Tibial artery (tissue), 4 donors: Measurements from ENCODE around the gene PRKCD.

Experiments used
- DNase-seq, 2 donors: peaks; one replicate each; pipeline ENCODE4 v3.0.0-alpha.2; 2019
- H3K27ac ChIP-seq, 2 donors: fragments of 200-600 bp; sonication (generic) in 1 of 2; 1 replicate in 1 of 2; 2 replicates in 1 of 2; pipeline ENCODE4 v1.5.1; 2018 to 2019; ENCODE audit warnings: mild to moderate bottlenecking in 1 of 2
- H3K27me3 ChIP-seq, 2 donors: fragments of 200-600 bp; sonication (generic) in 1 of 2; one replicate each; pipeline versions ENCODE4 v1.5.1 to v1.6.0; 2016 to 2019
- H3K36me3 ChIP-seq, 3 donors: fragments of 200-600 bp; sonication (generic) in 2 of 3; one replicate each; pipeline ENCODE4 v1.5.1; 2016 to 2019; ENCODE audit warnings: mild to moderate bottlenecking in 2 of 3
- H3K4me1 ChIP-seq, 4 donors: fragments of 200-600 bp; sonication (generic) in 2 of 4; 1 replicate in 3 of 4; 2 replicates in 1 of 4; pipeline ENCODE4 v1.5.1; 2016 to 2019
- H3K4me3 ChIP-seq, 2 donors: fragments of 200-600 bp; sonication (generic) in 1 of 2; 1 replicate in 1 of 2; 2 replicates in 1 of 2; pipeline ENCODE4 v1.5.1; 2018 to 2019; ENCODE audit warnings: mild to moderate bottlenecking in 2 of 2
- H3K9me3 ChIP-seq, 3 donors: fragments of 200-600 bp; sonication (generic) in 1 of 3; one replicate each; pipeline ENCODE4 v1.5.1; 2016 to 2019
- intact Hi-C: fragments of 100-400 bp; cut with DNase I; formaldehyde crosslinking; loops from one replicate; pipeline ENCODE4 v1.15.0; 2023; ENCODE audit warnings: low total_unique reads
- TF ChIP-seq, protein P1 (sequence below), 2 experiments: fragments of 200-600 bp in 1 of 2; fragments of 450-650 bp in 1 of 2; IDR thresholded peaks; one replicate each; pipeline ENCODE4 v1.5.1; 2017 to 2019; ENCODE audit warnings: antibody characterized with exemption in 2 of 2, mild to moderate bottlenecking in 1 of 2, moderate library complexity in 1 of 2

The PRKCD gene

DNA sequence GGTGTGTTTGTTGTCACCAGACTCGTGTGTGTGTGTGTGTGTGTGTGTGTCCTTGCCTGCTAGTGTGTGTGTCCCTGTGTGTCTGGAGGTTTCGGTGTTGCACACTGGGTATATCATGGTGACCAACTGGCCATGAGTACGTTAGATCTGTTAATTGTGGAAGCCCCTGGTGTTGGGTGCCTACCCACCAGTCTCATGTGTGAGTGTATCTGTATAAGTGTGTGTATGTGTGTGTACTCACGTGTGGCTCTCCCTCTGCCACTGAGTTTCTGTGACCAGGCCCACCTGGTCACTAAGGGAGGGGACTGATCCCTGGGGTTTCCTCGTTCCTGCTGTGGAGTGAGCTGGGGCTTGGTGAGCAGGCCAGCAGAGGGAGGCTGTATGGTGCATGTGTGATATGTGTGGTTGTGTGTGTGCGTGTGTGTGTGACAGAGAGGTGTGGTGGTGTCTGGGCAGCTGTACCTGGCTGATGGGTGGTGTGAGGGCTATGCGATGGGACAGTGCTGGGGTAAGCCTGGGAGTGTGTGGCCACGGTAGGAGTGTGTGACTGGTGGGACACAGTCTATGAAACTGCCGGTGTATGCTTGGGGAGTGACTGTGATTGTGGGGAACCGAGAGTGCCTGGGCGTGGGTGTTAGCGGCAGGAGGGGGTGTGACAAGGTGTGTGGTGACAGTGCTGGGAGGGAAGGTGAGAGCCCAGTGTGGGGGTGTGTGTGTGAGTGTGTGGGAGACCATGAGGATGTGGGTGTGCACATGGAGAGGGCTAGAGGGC lies 1.8 kb downstream of the PRKCD start:
- Histone ChIP-seq H3K9me3 (no peaks in the 10 kb centered on the region), H3K4me1 (peaks cover 0 to 70% (median 39%) of the 10 kb centered on the region in 4 donors), H3K36me3 (peaks cover 0 to 4% (median 0%) of the 10 kb centered on the region in 3 donors), H3K4me3 (peak overlapping the region; percentile 68 to 96), H3K27ac (peak overlapping the region; percentile 86 to 93), H3K27me3 (no peaks in the 10 kb centered on the region)
- DNase-seq = no peak
- TF ChIP-seq, protein P1, sequence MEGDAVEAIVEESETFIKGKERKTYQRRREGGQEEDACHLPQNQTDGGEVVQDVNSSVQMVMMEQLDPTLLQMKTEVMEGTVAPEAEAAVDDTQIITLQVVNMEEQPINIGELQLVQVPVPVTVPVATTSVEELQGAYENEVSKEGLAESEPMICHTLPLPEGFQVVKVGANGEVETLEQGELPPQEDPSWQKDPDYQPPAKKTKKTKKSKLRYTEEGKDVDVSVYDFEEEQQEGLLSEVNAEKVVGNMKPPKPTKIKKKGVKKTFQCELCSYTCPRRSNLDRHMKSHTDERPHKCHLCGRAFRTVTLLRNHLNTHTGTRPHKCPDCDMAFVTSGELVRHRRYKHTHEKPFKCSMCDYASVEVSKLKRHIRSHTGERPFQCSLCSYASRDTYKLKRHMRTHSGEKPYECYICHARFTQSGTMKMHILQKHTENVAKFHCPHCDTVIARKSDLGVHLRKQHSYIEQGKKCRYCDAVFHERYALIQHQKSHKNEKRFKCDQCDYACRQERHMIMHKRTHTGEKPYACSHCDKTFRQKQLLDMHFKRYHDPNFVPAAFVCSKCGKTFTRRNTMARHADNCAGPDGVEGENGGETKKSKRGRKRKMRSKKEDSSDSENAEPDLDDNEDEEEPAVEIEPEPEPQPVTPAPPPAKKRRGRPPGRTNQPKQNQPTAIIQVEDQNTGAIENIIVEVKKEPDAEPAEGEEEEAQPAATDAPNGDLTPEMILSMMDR (IDR thresholded peaks at IDR 0.05) = no peak
- intact Hi-C loops = no loop called here

DNA sequence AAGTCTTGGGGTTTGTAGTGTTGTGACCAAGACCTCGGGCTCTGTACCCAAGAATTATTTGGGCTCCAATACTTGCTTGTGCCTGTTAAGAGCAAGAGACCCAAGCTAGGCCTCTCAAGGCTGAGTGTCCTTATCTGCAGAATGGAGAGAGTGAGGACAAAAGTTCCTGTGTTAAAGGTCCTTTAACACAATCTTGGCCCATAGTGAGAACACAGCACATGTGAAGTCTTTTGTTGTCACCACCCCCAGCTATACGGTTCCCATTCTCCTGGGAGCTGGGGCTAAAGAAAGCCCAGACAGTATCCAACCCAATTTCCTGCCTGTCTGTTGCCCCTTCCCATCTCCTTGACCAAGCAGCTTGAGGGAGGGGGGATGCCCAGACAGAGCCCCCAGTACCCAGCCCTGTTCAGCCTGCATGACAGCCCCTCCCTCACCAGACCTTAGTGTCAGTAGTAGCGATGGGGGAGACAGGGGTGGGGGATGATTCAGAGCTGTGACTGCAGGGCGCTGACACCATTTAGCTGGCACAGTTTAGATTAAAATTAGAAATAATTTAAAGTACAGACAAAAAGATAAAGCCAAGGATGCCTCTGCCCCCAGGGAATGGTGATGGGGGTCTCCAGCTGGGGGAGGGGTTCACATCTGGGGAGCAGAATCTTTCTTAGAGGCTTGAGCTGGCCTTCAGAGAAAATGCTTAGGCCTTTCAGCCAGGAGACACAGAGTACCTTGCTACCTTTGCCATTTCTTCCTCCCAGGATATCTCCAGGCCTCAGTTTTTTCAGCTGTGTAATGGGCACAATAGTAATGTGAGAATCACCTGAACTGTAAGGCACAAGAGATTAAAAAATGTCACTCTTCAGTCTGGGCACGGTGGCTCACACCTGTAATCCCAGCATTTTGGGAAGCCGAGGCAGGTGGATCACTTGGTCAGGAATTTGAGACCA lies 2.7 kb downstream of the PRKCD start:
- TF ChIP-seq, protein P1 (IDR thresholded peaks at IDR 0.05) = no peak
- peaks cover 0 to 4% (median 0%) of the 10 kb centered on the region in 3 donors for H3K36me3 ChIP-seq
- no peaks in the 10 kb centered on the region for H3K9me3 ChIP-seq
- peaks cover 0 to 68% (median 39%) of the 10 kb centered on the region in 4 donors for H3K4me1 ChIP-seq
- H3K27me3 ChIP-seq = no peaks in the 10 kb centered on the region
- H3K27ac ChIP-seq = peak overlapping the region; percentile 86 to 93
- intact Hi-C loops = no loop called here
- no peak overlapping the region for H3K4me3 ChIP-seq
- DNase-seq = no peak

DNA sequence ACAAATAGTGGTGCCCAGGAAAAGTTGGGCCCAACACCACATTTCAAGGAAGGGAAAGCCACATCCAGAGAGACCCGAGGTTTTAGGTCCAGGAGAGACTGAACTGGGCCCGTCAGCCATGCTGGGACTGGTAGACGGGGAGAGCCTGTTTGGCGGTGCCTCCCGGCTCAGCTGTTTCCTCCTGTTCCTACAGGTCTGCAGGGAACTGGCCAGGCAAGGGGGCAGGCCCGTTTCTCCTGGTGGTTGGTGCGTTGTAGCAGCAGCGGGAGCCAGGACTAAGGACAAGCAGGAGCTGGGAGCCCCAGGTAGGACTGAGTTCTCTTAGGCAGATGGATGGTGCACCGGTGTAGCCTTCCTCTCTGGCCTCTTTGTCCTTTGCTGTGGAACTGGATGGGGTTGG lies 3.9 kb downstream of the PRKCD start:
- TF ChIP-seq, protein P1 (IDR thresholded peaks at IDR 0.05) = no peak
- Histone ChIP-seq H3K27ac (peak overlapping the region; percentile 15 to 18), H3K9me3 (no peaks in the 10 kb centered on the region), H3K36me3 (peaks cover 0 to 4% (median 0%) of the 10 kb centered on the region in 3 donors), H3K4me1 (peaks cover 0 to 68% (median 30%) of the 10 kb centered on the region in 4 donors), H3K4me3 (no peak overlapping the region), H3K27me3 (no peaks in the 10 kb centered on the region)
- intact Hi-C loops = no loop called here
- no peak for DNase-seq

DNA sequence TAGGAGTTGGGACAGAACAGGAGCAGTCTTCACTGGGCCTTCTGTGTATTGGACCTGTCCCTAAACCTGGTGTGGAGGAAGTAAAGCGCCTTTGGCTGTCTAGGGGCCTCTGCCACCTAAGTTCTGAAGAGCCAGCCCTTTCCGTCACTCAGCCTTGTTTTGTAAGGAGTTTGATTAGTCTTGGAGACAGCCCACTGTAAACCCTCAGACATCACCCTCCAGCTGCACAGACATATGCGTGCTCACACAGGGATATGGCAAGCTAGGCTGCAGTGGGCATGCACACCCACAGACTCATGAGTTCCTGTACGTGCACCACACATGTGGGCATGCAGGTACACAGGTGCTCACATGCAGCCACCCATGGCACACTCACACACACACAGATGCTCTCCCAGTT lies 5.2 kb downstream of the PRKCD start:
- Histone ChIP-seq H3K4me1 (peaks cover 0 to 71% (median 26%) of the 10 kb centered on the region in 4 donors), H3K27me3 (no peaks in the 10 kb centered on the region), H3K27ac (no peak overlapping the region), H3K36me3 (peaks cover 0 to 4% (median 0%) of the 10 kb centered on the region in 3 donors), H3K4me3 (no peak overlapping the region), H3K9me3 (no peaks in the 10 kb centered on the region)
- intact Hi-C loops = no loop called here
- DNase-seq = no peak
- TF ChIP-seq, protein P1 (IDR thresholded peaks at IDR 0.05) = no peak

DNA sequence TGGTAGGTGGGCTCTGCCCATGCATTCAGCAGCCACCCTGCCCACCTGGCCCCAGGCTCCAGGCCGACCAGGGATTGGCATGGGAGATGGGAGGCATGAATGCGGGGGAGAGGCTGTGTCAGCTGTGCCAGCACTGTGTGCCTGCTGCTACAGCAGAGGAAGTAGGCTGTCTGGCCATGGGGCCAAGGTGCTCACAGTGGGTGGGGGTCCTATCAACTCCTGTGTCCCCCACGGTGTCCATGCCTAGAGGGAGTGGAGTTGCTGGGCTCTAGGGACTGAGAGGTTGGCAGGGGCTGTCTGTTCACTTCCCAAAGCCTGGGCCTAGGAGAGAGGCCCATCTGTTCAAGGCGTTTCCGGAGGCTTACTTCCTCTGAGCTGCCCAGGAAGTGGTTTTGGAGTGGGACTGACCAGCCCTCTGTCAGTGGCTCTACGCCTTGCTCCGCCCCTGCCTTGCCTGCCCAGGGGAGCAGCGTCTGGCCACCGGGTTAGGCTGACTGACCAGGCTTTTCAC lies 5.8 kb downstream of the PRKCD start:
- DNase-seq = peak; percentile 74 to 84
- Histone ChIP-seq H3K36me3 (peaks cover 0 to 4% (median 0%) of the 10 kb centered on the region in 3 donors), H3K9me3 (no peaks in the 10 kb centered on the region), H3K27ac (peak overlapping the region; percentile 43 to 52), H3K4me1 (peaks cover 0 to 75% (median 26%) of the 10 kb centered on the region in 4 donors), H3K27me3 (no peaks in the 10 kb centered on the region), H3K4me3 (no peak overlapping the region)
- intact Hi-C loops = no loop called here
- TF ChIP-seq, protein P1 (IDR thresholded peaks at IDR 0.05) = no peak
